HCT116 (cell line): ENCODE results near the gene PCLO. TPM values are rescaled to one million over a fixed set of nuclear protein-coding genes. Genes with fewer than 3 reads are reported as not detected.

Experiments used
- ATAC-seq: fragments of 200-7000 bp; cut with Tn5 transposase; 2 replicates; pipeline ENCODE4 v1.9.1; 2020; ENCODE audit warnings: mild to moderate bottlenecking, moderate library complexity
- BruUV-seq: library from RNA; stranded (reverse); fragments of 400-500 nt; replicated peaks from 2 replicates; lab custom pipeline; 2021; lab: Mats Ljungman, UMichigan
- CTCF ChIA-PET: fragments of 300-600 bp; sonication (Branson Sonifier 250); formaldehyde crosslinking; loops from one replicate; lab custom pipeline; 2021; ENCODE audit warnings: antibody characterized with exemption; lab: Charles Lee
- POLR2A ChIA-PET: fragments of 300-600, 350-600 bp; sonication (Branson Sonifier 250); formaldehyde crosslinking; loops from one replicate; lab custom pipeline; 2021; ENCODE audit warnings: antibody characterized with exemption; lab: Charles Lee
- RAD21 ChIA-PET, 2 experiments: fragments of 300-600 bp; sonication (Branson Sonifier 250); formaldehyde crosslinking; loops; one replicate each; lab custom pipeline; 2023; ENCODE audit warnings: low total read pairs in 2 of 2; ENCODE audit not compliant: uncharacterized antibody in 2 of 2, unreplicated experiment in 2 of 2, low non-redundant PET in 1 of 2; lab: Charles Lee
- DNase-seq: peaks from one replicate; pipeline ENCODE4 v3.0.0-alpha.2; 2010; ENCODE audit warnings: low read depth, low spot score
- H2AFZ ChIP-seq: fragments of 200-600 bp; shearing (Covaris generic), sonication (generic); 2 replicates; pipeline ENCODE4 v1.6.1; 2017; ENCODE audit warnings: low read depth, mixed run types, mixed read lengths, antibody characterized with exemption, low read length; ENCODE audit not compliant: poor library complexity, severe bottlenecking
- H3K27ac ChIP-seq: 2 replicates; pipeline ENCODE4 v1.5.1; 2012; ENCODE audit warnings: low read depth, low read length
- H3K27me3 ChIP-seq: fragments of 200-600 bp; sonication (generic); 2 replicates; pipeline ENCODE4 v1.6.1; 2016; ENCODE audit warnings: mixed run types, low read length, mixed read lengths; ENCODE audit not compliant: insufficient read depth
- H3K36me3 ChIP-seq, 2 experiments: fragments of 200-500 bp in 1 of 2; fragments of 200-600 bp in 1 of 2; sonication (Bioruptor generic) in 1 of 2; sonication (generic) in 1 of 2; 2 replicates each; pipeline versions ENCODE4 v1.5.1 to v1.6.1; 2014 to 2016; ENCODE audit warnings: low read length in 2 of 2, inconsistent platforms in 1 of 2, mixed read lengths in 1 of 2, mixed run types in 1 of 2; ENCODE audit not compliant: insufficient read depth in 2 of 2, control insufficient read depth in 1 of 2
- H3K4me1 ChIP-seq, 2 experiments: fragments of 200-600 bp in 1 of 2; sonication (generic) in 1 of 2; 2 replicates each; pipeline versions ENCODE4 v1.5.1 to v1.6.1; 2012 to 2017; ENCODE audit warnings: low read length in 2 of 2, inconsistent platforms in 1 of 2, mild to moderate bottlenecking in 1 of 2, mixed read lengths in 1 of 2, mixed run types in 1 of 2, moderate library complexity in 1 of 2; ENCODE audit not compliant: insufficient read depth in 2 of 2, control insufficient read depth in 1 of 2
- H3K4me2 ChIP-seq: fragments of 200-600 bp; sonication (generic); 2 replicates; pipeline ENCODE4 v1.6.1; 2017; ENCODE audit warnings: mixed run types, low read length, mixed read lengths
- H3K4me3 ChIP-seq, 2 experiments: fragments of 200-600 bp in 1 of 2; sonication (generic) in 1 of 2; replicated peaks in 1 of 2; 2 replicates each; pipeline ENCODE4 v1.5.1; 2011 to 2016; ENCODE audit warnings: low read length in 2 of 2, control low read depth in 1 of 2, low read depth in 1 of 2, mild to moderate bottlenecking in 1 of 2, mixed read lengths in 1 of 2, mixed run types in 1 of 2
- H3K79me2 ChIP-seq: fragments of 200-600 bp; sonication (generic); 2 replicates; pipeline ENCODE4 v1.6.1; 2017; ENCODE audit warnings: mild to moderate bottlenecking, mixed run types, low read length, moderate library complexity, mixed read lengths; ENCODE audit not compliant: insufficient read depth
- H3K9ac ChIP-seq: fragments of 200-600 bp; sonication (generic); 2 replicates; pipeline ENCODE4 v1.6.1; 2016; ENCODE audit warnings: low read length, mixed read lengths
- H3K9me2 ChIP-seq: fragments of 200-600 bp; sonication (generic), shearing (Covaris generic); 2 replicates; pipeline ENCODE4 v1.6.1; 2017; ENCODE audit warnings: mixed run types, mild to moderate bottlenecking, moderate library complexity; ENCODE audit not compliant: insufficient read depth
- H3K9me3 ChIP-seq, 2 experiments: fragments of 200-500 bp in 1 of 2; fragments of 200-600 bp in 1 of 2; sonication (Bioruptor generic) in 1 of 2; sonication (generic) in 1 of 2; 2 replicates each; pipeline ENCODE4 v1.6.1; 2014 to 2017; ENCODE audit warnings: low read length in 2 of 2, mixed read lengths in 2 of 2, inconsistent platforms in 1 of 2, low read depth in 1 of 2, mild to moderate bottlenecking in 1 of 2, mixed run types in 1 of 2, moderate library complexity in 1 of 2; ENCODE audit not compliant: control insufficient read depth in 1 of 2, insufficient read depth in 1 of 2
- H4K20me1 ChIP-seq: fragments of 200-600 bp; sonication (generic), shearing (Covaris generic); 2 replicates; pipeline ENCODE4 v1.6.1; 2017; ENCODE audit warnings: mixed run types, mild to moderate bottlenecking, moderate library complexity; ENCODE audit not compliant: insufficient read depth
- CEBPB ChIP-seq: IDR thresholded peaks from 2 replicates; pipeline ENCODE4 v1.6.1; 2012; ENCODE audit warnings: low read depth
- FOSL1 ChIP-seq: IDR thresholded peaks from 2 replicates; pipeline ENCODE4 v1.6.1; 2012; ENCODE audit warnings: low read depth
- JUND ChIP-seq: IDR thresholded peaks from 2 replicates; pipeline ENCODE4 v1.6.1; 2012
- MAX ChIP-seq: IDR thresholded peaks from 2 replicates; pipeline ENCODE4 v1.6.1; 2012
- POLR2A ChIP-seq: IDR thresholded peaks from 2 replicates; pipeline ENCODE4 v1.7.0; 2011; ENCODE audit warnings: borderline replicate concordance; ENCODE audit not compliant: insufficient read depth, insufficient read length; ENCODE audit errors: extremely low read depth
- RAD21 ChIP-seq: IDR thresholded peaks from 2 replicates; pipeline ENCODE4 v1.6.1; 2012; ENCODE audit warnings: low read depth, mild to moderate bottlenecking
- REST ChIP-seq: IDR thresholded peaks from 2 replicates; pipeline ENCODE4 v1.6.1; 2012; ENCODE audit warnings: low read depth
- SIN3A ChIP-seq: IDR thresholded peaks from 2 replicates; pipeline ENCODE4 v1.6.1; 2012; ENCODE audit warnings: low read depth
- SP1 ChIP-seq: IDR thresholded peaks from 2 replicates; pipeline ENCODE4 v1.6.1; 2012; ENCODE audit warnings: low read depth
- SRF ChIP-seq: IDR thresholded peaks from 2 replicates; pipeline ENCODE4 v1.6.1; 2012; ENCODE audit warnings: low read depth
- YY1 ChIP-seq: IDR thresholded peaks from 2 replicates; pipeline ENCODE4 v1.6.1; 2011; ENCODE audit warnings: low read length, low read depth, moderate library complexity, mild to moderate bottlenecking; ENCODE audit not compliant: insufficient replicate concordance; ENCODE audit errors: extremely low read depth
- ZBTB33 ChIP-seq: IDR thresholded peaks from 2 replicates; pipeline ENCODE4 v1.6.1; 2011; ENCODE audit warnings: mild to moderate bottlenecking, low read length, moderate library complexity; ENCODE audit not compliant: insufficient replicate concordance; ENCODE audit errors: extremely low read depth
- ZFX ChIP-seq: fragments of 450-650 bp; IDR thresholded peaks from 2 replicates; pipeline ENCODE4 v1.6.1; 2017
- intact Hi-C: fragments of 100-400 bp; cut with micrococcal nuclease; formaldehyde crosslinking; loops from 2 replicates; pipeline ENCODE4 v1.10.0; 2022
- total RNA-seq: library from RNA; stranded (reverse); gene quantifications from one replicate; pipeline ENCODE4 v1.2.1, GENCODE V29; 2021; ENCODE audit not compliant: unreplicated experiment

Gene PCLO
- total RNA-seq, 1 experiment from 2014 or later = 2.4 TPM

- DNase-seq = no peak
- ChIA-PET CTCF (interaction anchor here (1.3 kb wide), 1 partner anchor 320 kb away, joined by 3 read pairs; no protein-coding TSS in a partner anchor), RAD21 (no interaction called here)
These were observed 32.5 kb downstream of the PCLO start for GRCh38 chr7:83130191-83130590.

More at GRCh38 chr7:83130191-83130590, 32.5 kb downstream of the PCLO start:
- H2AFZ ChIP-seq = no peak overlapping the region
- H3K27ac ChIP-seq = no peak overlapping the region
- H3K27me3 ChIP-seq = no peaks in the 10 kb centered on the region
- no peak overlapping the region for H3K4me3 ChIP-seq
- H3K36me3 ChIP-seq = no peaks in the 10 kb centered on the region
- no peaks in the 10 kb centered on the region for H3K9me2 ChIP-seq
- no TSS peak for BruUV-seq
- H3K9ac ChIP-seq = no peak overlapping the region
- H4K20me1 ChIP-seq = no peaks in the 10 kb centered on the region
- no peak for ATAC-seq
- H3K79me2 ChIP-seq = no peaks in the 10 kb centered on the region
- POLR2A ChIA-PET = no interaction called here
- H3K4me1 ChIP-seq = no peaks in the 10 kb centered on the region
- TF ChIP-seq YY1 = no peak
- TF ChIP-seq CEBPB = no peak
- no peak for TF ChIP-seq ZBTB33
- no peak for TF ChIP-seq SRF
- no peak for TF ChIP-seq JUND
- TF ChIP-seq MAX = no peak
- TF ChIP-seq RAD21 = no peak
- no peak for TF ChIP-seq REST
- no peak for TF ChIP-seq SIN3A
- TF ChIP-seq FOSL1 = no peak
- TF ChIP-seq SP1 = no peak
- TF ChIP-seq ZFX = no peak
- no peak for TF ChIP-seq POLR2A
- H3K4me2 ChIP-seq = no peak overlapping the region
- H3K9me3 ChIP-seq = no peaks in the 10 kb centered on the region
- intact Hi-C loops = no loop called here
